Measurements from ENCODE around the gene SBNO2.

DNA sequence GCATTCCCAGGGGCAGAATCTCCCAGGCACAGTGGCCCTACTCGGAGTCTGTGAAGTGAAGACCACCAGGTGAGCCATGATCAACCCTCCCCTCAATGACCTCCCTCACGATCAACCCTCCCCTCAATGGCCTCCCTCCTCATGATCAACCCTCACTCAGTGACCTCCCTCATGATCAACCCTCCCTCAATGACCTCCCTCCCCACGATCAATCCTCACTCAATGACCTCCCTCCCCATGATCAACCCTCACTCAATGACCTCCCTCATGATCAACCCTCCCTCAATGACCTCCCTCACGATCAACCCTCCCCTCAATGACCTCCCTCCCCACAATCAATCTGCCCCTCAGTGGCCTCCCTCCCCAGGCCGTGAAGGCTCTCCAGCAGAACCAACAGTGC, 32.1 kb downstream of the SBNO2 start:
- TF ChIP-seq, protein P1, sequence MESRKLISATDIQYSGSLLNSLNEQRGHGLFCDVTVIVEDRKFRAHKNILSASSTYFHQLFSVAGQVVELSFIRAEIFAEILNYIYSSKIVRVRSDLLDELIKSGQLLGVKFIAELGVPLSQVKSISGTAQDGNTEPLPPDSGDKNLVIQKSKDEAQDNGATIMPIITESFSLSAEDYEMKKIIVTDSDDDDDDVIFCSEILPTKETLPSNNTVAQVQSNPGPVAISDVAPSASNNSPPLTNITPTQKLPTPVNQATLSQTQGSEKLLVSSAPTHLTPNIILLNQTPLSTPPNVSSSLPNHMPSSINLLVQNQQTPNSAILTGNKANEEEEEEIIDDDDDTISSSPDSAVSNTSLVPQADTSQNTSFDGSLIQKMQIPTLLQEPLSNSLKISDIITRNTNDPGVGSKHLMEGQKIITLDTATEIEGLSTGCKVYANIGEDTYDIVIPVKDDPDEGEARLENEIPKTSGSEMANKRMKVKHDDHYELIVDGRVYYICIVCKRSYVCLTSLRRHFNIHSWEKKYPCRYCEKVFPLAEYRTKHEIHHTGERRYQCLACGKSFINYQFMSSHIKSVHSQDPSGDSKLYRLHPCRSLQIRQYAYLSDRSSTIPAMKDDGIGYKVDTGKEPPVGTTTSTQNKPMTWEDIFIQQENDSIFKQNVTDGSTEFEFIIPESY (IDR thresholded peaks at IDR 0.05): no peak
- TF ChIP-seq, protein P2, sequence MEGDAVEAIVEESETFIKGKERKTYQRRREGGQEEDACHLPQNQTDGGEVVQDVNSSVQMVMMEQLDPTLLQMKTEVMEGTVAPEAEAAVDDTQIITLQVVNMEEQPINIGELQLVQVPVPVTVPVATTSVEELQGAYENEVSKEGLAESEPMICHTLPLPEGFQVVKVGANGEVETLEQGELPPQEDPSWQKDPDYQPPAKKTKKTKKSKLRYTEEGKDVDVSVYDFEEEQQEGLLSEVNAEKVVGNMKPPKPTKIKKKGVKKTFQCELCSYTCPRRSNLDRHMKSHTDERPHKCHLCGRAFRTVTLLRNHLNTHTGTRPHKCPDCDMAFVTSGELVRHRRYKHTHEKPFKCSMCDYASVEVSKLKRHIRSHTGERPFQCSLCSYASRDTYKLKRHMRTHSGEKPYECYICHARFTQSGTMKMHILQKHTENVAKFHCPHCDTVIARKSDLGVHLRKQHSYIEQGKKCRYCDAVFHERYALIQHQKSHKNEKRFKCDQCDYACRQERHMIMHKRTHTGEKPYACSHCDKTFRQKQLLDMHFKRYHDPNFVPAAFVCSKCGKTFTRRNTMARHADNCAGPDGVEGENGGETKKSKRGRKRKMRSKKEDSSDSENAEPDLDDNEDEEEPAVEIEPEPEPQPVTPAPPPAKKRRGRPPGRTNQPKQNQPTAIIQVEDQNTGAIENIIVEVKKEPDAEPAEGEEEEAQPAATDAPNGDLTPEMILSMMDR (IDR thresholded peaks at IDR 0.05; ENCODE audit: low read depth, low read length, missing input control): no peak
- TF ChIP-seq RXRA (IDR thresholded peaks at IDR 0.05) (no peak), JUND (IDR thresholded peaks at IDR 0.05) (no peak), HNF4G (IDR thresholded peaks at IDR 0.05) (no peak), EGR1 (IDR thresholded peaks at IDR 0.05; ENCODE audit: low read depth in 2 of 2) (no peak), TAF1 (conservative IDR thresholded peaks at IDR 0.05) (no peak), SP1 (IDR thresholded peaks at IDR 0.05) (no peak), FOXA2 (IDR thresholded peaks at IDR 0.05) (no peak)
- TF ChIP-seq, protein P3, sequence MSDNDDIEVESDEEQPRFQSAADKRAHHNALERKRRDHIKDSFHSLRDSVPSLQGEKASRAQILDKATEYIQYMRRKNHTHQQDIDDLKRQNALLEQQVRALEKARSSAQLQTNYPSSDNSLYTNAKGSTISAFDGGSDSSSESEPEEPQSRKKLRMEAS (IDR thresholded peaks at IDR 0.05): no peak
- TF ChIP-seq, protein P4, sequence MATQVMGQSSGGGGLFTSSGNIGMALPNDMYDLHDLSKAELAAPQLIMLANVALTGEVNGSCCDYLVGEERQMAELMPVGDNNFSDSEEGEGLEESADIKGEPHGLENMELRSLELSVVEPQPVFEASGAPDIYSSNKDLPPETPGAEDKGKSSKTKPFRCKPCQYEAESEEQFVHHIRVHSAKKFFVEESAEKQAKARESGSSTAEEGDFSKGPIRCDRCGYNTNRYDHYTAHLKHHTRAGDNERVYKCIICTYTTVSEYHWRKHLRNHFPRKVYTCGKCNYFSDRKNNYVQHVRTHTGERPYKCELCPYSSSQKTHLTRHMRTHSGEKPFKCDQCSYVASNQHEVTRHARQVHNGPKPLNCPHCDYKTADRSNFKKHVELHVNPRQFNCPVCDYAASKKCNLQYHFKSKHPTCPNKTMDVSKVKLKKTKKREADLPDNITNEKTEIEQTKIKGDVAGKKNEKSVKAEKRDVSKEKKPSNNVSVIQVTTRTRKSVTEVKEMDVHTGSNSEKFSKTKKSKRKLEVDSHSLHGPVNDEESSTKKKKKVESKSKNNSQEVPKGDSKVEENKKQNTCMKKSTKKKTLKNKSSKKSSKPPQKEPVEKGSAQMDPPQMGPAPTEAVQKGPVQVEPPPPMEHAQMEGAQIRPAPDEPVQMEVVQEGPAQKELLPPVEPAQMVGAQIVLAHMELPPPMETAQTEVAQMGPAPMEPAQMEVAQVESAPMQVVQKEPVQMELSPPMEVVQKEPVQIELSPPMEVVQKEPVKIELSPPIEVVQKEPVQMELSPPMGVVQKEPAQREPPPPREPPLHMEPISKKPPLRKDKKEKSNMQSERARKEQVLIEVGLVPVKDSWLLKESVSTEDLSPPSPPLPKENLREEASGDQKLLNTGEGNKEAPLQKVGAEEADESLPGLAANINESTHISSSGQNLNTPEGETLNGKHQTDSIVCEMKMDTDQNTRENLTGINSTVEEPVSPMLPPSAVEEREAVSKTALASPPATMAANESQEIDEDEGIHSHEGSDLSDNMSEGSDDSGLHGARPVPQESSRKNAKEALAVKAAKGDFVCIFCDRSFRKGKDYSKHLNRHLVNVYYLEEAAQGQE (IDR thresholded peaks at IDR 0.05): no peak

Measured in liver (tissue), 3 donors.